ENCODE results near the gene RASAL2. TPM values are rescaled to one million over a fixed set of nuclear protein-coding genes. Genes with fewer than 3 reads are reported as not detected.

Gene RASAL2
- polyA plus RNA-seq, 2 of the 4 experiments (the other 2 are of a cell fraction): 7.1 to 17.6 TPM

DNA sequence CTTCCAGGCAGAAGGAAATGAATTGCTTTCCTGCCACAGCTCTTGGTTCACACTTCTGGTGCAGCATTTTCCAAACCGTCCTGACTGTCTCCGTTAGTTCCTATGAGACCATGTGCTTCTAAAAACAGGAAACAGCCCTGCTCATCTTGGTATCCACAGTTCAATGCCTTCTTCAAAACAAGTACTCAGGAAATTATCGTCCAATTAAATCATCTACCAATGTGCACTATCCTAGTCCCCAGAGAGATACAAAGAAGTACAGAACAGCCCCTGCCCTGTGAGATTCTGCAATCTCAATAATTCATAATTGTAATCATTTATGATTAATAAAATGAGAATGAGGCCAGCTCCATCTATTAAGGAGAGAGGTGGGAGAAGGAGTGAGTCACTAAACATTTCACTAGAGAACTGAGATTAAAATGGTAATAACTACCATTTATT is 391.7 kb downstream of the RASAL2 start:
- POLR2A ChIA-PET: no interaction called here
- WGBS (ENCODE audit: missing lambda C conversion rate): 94% methylated on average over 3 of the region's 3 CpGs
- Histone ChIP-seq H3K27ac (no peak overlapping the region), H3K4me2 (no peak overlapping the region), H3K4me3 (no peak overlapping the region), H3K4me1 (no peaks in the 10 kb centered on the region), H3K9me3 (no peaks in the 10 kb centered on the region)
- CTCF ChIA-PET: no interaction called here
- no peak for TF ChIP-seq NPAS2 (CRISPR knock-in tag; IDR thresholded peaks at IDR 0.05; ENCODE audit: borderline replicate concordance)
- no peak for TF ChIP-seq CEBPB (IDR thresholded peaks at IDR 0.05)
- TF ChIP-seq HOXB13 (CRISPR knock-in tag; IDR thresholded peaks at IDR 0.05; ENCODE audit: low read depth): no peak
- TF ChIP-seq SMC3 (IDR thresholded peaks at IDR 0.05): no peak
- TF ChIP-seq RCOR1 (IDR thresholded peaks at IDR 0.05; ENCODE audit: low read depth, low read length): no peak
- no peak for TF ChIP-seq ZSCAN20 (CRISPR knock-in tag; IDR thresholded peaks at IDR 0.05)
- TF ChIP-seq, protein P1, sequence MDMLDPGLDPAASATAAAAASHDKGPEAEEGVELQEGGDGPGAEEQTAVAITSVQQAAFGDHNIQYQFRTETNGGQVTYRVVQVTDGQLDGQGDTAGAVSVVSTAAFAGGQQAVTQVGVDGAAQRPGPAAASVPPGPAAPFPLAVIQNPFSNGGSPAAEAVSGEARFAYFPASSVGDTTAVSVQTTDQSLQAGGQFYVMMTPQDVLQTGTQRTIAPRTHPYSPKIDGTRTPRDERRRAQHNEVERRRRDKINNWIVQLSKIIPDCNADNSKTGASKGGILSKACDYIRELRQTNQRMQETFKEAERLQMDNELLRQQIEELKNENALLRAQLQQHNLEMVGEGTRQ (IDR thresholded peaks at IDR 0.05): no peak
- TF ChIP-seq, protein P2, sequence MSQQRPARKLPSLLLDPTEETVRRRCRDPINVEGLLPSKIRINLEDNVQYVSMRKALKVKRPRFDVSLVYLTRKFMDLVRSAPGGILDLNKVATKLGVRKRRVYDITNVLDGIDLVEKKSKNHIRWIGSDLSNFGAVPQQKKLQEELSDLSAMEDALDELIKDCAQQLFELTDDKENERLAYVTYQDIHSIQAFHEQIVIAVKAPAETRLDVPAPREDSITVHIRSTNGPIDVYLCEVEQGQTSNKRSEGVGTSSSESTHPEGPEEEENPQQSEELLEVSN (IDR thresholded peaks at IDR 0.05; ENCODE audit: borderline replicate concordance, low read depth): no peak
- TF ChIP-seq, protein P3, sequence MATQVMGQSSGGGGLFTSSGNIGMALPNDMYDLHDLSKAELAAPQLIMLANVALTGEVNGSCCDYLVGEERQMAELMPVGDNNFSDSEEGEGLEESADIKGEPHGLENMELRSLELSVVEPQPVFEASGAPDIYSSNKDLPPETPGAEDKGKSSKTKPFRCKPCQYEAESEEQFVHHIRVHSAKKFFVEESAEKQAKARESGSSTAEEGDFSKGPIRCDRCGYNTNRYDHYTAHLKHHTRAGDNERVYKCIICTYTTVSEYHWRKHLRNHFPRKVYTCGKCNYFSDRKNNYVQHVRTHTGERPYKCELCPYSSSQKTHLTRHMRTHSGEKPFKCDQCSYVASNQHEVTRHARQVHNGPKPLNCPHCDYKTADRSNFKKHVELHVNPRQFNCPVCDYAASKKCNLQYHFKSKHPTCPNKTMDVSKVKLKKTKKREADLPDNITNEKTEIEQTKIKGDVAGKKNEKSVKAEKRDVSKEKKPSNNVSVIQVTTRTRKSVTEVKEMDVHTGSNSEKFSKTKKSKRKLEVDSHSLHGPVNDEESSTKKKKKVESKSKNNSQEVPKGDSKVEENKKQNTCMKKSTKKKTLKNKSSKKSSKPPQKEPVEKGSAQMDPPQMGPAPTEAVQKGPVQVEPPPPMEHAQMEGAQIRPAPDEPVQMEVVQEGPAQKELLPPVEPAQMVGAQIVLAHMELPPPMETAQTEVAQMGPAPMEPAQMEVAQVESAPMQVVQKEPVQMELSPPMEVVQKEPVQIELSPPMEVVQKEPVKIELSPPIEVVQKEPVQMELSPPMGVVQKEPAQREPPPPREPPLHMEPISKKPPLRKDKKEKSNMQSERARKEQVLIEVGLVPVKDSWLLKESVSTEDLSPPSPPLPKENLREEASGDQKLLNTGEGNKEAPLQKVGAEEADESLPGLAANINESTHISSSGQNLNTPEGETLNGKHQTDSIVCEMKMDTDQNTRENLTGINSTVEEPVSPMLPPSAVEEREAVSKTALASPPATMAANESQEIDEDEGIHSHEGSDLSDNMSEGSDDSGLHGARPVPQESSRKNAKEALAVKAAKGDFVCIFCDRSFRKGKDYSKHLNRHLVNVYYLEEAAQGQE (IDR thresholded peaks at IDR 0.05): no peak
- TF ChIP-seq JUN (IDR thresholded peaks at IDR 0.05): no peak
- TF ChIP-seq ZFP36 (IDR thresholded peaks at IDR 0.05; ENCODE audit: borderline replicate concordance, partially characterized antibody): no peak
- no peak for TF ChIP-seq CBX2 (IDR thresholded peaks at IDR 0.05; ENCODE audit: borderline replicate concordance, low read depth)
- TF ChIP-seq GATA3 (IDR thresholded peaks at IDR 0.05; ENCODE audit: borderline replicate concordance): no peak
- no peak for TF ChIP-seq NR3C1 (IDR thresholded peaks at IDR 0.05)
- no peak for TF ChIP-seq FOSL2 (IDR thresholded peaks at IDR 0.05)
- no peak for TF ChIP-seq FOSL2 (CRISPR knock-in tag; IDR thresholded peaks at IDR 0.05)
- no peak for TF ChIP-seq NFE2L2 (conservative IDR thresholded peaks at IDR 0.05; ENCODE audit: low read length)
- no peak for TF ChIP-seq ZNF302 (CRISPR knock-in tag; IDR thresholded peaks at IDR 0.05)
- TF ChIP-seq, protein P4, sequence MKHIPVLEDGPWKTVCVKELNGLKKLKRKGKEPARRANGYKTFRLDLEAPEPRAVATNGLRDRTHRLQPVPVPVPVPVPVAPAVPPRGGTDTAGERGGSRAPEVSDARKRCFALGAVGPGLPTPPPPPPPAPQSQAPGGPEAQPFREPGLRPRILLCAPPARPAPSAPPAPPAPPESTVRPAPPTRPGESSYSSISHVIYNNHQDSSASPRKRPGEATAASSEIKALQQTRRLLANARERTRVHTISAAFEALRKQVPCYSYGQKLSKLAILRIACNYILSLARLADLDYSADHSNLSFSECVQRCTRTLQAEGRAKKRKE (CRISPR knock-in tag; IDR thresholded peaks at IDR 0.05; ENCODE audit: low read depth): no peak
- TF ChIP-seq, protein P5, sequence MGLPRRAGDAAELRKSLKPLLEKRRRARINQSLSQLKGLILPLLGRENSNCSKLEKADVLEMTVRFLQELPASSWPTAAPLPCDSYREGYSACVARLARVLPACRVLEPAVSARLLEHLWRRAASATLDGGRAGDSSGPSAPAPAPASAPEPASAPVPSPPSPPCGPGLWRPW (IDR thresholded peaks at IDR 0.05): no peak
- no peak for TF ChIP-seq HOXB5 (CRISPR knock-in tag; IDR thresholded peaks at IDR 0.05)
- DNase-seq (ENCODE audit: low read depth in 1 of 2, low spot score in 1 of 2) (no peak), FAIRE-seq (no peak), ATAC-seq (no peak)

Measured in A549 (cell line).